ENCODE results near the gene HIPK1.

The HIPK1 gene

DNA sequence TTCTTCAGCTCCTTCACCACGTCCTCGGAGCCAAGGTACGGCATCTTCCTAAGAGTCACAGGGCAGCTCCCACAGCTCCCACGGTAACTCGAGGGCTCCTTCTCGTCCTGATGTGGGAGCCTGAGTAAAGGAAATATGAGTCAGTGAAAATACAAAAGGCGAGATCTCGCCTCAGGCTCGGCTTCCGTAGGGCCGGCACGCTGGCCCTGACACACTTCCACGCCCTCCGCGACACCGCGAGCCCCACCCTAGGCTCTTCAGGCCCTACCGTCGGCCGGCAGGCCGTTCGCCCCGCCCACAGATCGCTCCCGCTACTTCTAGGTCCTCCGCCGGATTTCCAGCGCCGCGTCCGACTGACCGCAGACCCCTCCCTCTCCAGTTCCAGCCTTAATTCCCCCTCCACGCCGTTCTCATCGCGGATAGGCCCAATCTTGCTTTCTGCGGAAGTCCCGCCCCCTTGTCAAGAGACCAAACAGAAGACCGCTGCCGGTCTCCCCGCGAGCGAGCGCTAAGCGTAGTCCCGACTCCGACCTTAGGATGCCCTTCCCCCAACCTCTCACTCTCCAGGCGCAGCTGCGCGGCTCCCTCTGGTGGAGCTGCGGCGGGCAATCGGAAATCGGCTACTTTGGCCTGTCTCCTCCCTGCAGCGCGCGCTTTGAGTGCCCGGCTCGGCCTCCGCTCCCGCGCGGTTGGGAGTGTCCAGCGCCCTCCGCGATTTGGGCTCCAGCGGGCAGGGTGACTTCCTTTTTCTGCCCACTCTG, 24.3 kb upstream of the HIPK1 start, which contains the start of the genes AP4B1 and DCLRE1B:
Gene AP4B1, minus strand, starts transcription at position 126 of the 761 bp plus-strand sequence. Its CDS starts 82 bp downstream, at position 44.
Gene DCLRE1B, plus strand, starts transcription at position 653 of the 761 bp plus-strand sequence. CDS start 261 bp downstream, outside the sequence.
- Histone ChIP-seq H3K36me3 (ENCODE audit: insufficient read depth, low read length) (peaks cover 66% of the 10 kb centered on the region), H3K9me3 (ENCODE audit: low read depth, low read length) (no peaks in the 10 kb centered on the region), H3K27ac (peak within 1 kb of the TSS; percentile 86), H3K9ac (ENCODE audit: insufficient read length) (peak within 1 kb of the TSS; percentile 92), H3K4me3 (peak within 1 kb of the TSS; percentile 82)
- peak; percentile 97 for DNase-seq (ENCODE audit: low read depth, low spot score)
- TF ChIP-seq FOXP2 (optimal IDR thresholded peaks at IDR 0.05; ENCODE audit: control extremely low read depth, extremely low read length, insufficient read depth) (peak; percentile 62), EZH2 (IDR thresholded peaks at IDR 0.05) (no peak), POLR2AphosphoS5 (IDR thresholded peaks at IDR 0.05; ENCODE audit: borderline replicate concordance, low read depth, low read length) (peak; percentile 72)

DNA sequence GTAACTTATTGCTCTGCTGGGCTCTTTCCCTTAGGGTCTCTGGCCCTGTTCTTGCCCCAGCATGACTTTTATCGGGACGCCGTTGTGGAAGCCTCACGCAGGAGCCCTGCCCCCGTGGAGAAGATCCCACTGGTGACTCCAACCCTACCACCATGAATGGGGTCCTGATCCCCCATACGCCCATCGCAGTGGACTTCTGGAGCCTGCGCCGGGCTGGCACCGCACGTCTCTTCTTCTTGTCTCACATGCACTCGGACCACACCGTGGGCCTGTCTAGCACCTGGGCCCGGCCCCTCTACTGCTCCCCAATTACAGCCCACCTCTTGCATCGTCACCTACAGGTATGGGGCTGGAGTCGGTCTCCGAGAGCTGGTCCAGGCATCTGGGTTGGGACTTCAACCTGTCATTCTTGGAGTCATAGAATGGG, 23.7 kb upstream of the HIPK1 start:
- Histone ChIP-seq H3K27ac (peak overlapping the region; percentile 86), H3K36me3 (ENCODE audit: insufficient read depth, low read length) (peaks cover 66% of the 10 kb centered on the region)

DNA sequence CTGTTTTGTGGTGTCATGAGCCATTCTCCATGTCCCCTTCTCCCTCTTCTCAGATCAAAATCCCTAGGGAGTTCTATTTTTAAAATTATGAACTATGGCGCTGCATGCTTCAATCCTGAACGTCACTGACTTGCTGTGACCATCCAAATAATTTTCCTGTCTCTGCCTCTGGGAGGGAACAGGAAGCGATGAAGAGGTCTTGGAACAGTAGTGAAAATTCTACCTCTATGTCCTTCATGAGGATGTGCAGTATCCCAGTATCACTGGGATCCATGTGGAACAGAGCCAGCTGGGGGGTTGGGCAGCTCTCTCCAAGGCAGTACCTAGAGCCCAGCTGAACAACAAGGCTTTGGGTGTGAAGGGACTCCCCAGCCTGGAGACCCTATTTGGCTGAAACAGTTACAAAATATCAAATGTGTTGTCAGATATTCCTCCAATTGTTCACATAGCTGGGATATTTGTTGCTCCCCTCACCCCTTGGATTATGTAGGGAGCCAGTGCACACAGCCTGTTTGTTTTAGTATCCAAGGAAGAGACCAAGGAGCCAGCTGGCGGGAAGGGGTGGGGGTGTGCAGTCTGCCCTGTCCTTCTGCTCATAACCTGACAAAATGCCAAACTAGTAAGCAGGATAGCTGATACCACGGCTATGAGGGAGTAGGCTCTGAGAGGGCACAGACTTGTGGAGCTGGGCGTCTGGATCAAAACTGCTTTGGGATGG, 16.4 kb upstream of the HIPK1 start:
- Histone ChIP-seq H3K36me3 (ENCODE audit: insufficient read depth, low read length) (peaks cover 57% of the 10 kb centered on the region), H3K9ac (ENCODE audit: insufficient read length) (no peak overlapping the region), H3K4me3 (no peak overlapping the region), H3K27ac (peak overlapping the region; percentile 26; the same call in 1 of the 2 replicates), H3K9me3 (ENCODE audit: low read depth, low read length) (no peaks in the 10 kb centered on the region)
- TF ChIP-seq POLR2AphosphoS5 (IDR thresholded peaks at IDR 0.05; ENCODE audit: borderline replicate concordance, low read depth, low read length) (no peak), EZH2 (IDR thresholded peaks at IDR 0.05) (no peak), FOXP2 (optimal IDR thresholded peaks at IDR 0.05; ENCODE audit: control extremely low read depth, extremely low read length, insufficient read depth) (no peak)
- DNase-seq (ENCODE audit: low read depth, low spot score) = no peak

More for the DNA sequence above, 23.7 kb upstream of the HIPK1 start:
- Histone ChIP-seq H3K4me3 (peak overlapping the region; percentile 82), H3K9me3 (ENCODE audit: low read depth, low read length) (no peaks in the 10 kb centered on the region), H3K9ac (ENCODE audit: insufficient read length) (peak overlapping the region; percentile 92)
- TF ChIP-seq EZH2 (IDR thresholded peaks at IDR 0.05) (no peak), POLR2AphosphoS5 (IDR thresholded peaks at IDR 0.05; ENCODE audit: borderline replicate concordance, low read depth, low read length) (no peak), FOXP2 (optimal IDR thresholded peaks at IDR 0.05; ENCODE audit: control extremely low read depth, extremely low read length, insufficient read depth) (no peak)
- DNase-seq (ENCODE audit: low read depth, low spot score) = no peak

DNA sequence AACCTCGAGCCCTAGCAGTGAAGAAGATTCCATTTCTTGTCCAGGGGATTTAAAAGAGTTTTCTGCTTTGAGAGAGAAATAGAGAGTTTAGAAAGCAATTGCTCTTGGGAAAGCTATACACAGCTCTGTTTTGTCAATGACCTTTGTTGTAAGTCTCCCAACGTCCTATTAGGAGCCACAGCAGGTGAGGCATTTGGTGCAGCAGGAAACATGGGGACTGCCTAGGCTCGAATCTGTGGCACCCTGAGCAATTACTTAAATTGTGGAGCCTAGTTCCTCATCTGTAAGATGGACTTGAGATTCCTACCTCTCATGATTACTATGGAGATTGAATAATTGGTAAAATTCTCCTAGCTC, 15.8 kb upstream of the HIPK1 start:
- no peak overlapping the region for H3K9ac ChIP-seq (ENCODE audit: insufficient read length)
- DNase-seq (ENCODE audit: low read depth, low spot score) = no peak
- 0 out of 2 replicates have a peak overlapping the region, but pooled peaks have one; percentile 23 for H3K27ac ChIP-seq
- H3K36me3 ChIP-seq (ENCODE audit: insufficient read depth, low read length) = peaks cover 52% of the 10 kb centered on the region
- H3K9me3 ChIP-seq (ENCODE audit: low read depth, low read length) = no peaks in the 10 kb centered on the region
- H3K4me3 ChIP-seq = no peak overlapping the region
- no peak for TF ChIP-seq EZH2 (IDR thresholded peaks at IDR 0.05)

DNA sequence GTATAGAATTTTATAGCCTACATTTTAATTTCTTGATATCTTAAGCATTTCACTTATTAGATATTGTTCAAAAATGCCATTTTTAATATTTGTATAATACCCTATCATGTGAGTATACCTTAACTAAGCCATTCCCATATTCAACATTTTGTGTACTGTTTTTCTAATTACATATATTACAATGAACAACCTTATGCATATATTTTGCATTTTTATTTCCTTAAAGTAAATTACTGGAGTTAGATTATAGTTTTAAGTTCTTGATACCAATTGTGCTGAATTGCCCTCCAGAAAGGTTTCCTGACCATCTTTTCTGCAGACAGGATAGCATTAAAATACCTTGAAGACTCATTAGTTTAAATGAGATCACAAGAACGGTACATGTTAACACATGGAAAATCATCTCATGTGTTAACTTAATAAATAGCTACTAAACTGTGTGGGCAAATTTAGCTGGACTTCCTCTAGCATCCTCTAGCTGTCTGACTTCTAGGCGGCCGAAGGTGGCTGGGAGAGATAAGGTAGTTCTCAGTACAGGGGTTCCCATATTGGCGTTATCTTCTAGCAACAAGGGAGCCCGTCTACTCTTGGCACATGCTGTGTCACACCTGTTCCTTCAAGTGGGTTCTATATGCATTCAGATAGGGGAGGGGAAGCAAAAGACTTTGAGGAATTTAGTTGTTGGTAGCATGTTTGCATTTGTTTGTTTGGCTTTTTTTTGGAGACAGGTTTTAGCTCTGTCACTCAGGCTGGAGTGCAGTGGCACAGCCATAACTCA, 15.0 kb upstream of the HIPK1 start:
- Histone ChIP-seq H3K9me3 (ENCODE audit: low read depth, low read length) (no peaks in the 10 kb centered on the region), H3K36me3 (ENCODE audit: insufficient read depth, low read length) (peaks cover 44% of the 10 kb centered on the region), H3K9ac (ENCODE audit: insufficient read length) (no peak overlapping the region), H3K27ac (no peak overlapping the region), H3K4me3 (no peak overlapping the region)
- TF ChIP-seq FOXP2 (optimal IDR thresholded peaks at IDR 0.05; ENCODE audit: control extremely low read depth, extremely low read length, insufficient read depth) (no peak), EZH2 (IDR thresholded peaks at IDR 0.05) (no peak), POLR2AphosphoS5 (IDR thresholded peaks at IDR 0.05; ENCODE audit: borderline replicate concordance, low read depth, low read length) (no peak)
- no peak for DNase-seq (ENCODE audit: low read depth, low spot score)

DNA sequence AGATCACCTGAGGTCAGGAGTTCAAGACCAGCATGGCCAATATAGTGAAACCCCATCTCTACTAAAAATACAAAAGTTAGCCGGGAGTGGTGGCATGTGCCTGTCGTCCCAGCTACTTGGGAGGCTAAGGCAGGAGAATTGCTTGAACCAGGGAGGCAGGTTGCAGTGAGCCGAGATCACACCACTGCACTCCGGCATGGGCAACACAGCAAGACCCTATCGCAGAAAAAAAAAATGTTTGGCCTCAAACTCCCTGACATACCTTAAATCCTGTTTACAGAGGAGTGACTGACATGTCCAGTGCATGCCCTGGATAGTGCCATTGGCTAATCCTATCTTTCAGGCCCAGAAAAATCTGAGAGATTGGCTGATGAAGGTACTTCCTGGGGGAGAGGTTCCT, 12.2 kb upstream of the HIPK1 start:
- Histone ChIP-seq H3K9ac (ENCODE audit: insufficient read length) (no peak overlapping the region), H3K9me3 (ENCODE audit: low read depth, low read length) (no peaks in the 10 kb centered on the region), H3K36me3 (ENCODE audit: insufficient read depth, low read length) (peaks cover 16% of the 10 kb centered on the region), H3K27ac (no peak overlapping the region), H3K4me3 (no peak overlapping the region)
- TF ChIP-seq EZH2 (IDR thresholded peaks at IDR 0.05) (no peak), POLR2AphosphoS5 (IDR thresholded peaks at IDR 0.05; ENCODE audit: borderline replicate concordance, low read depth, low read length) (no peak), FOXP2 (optimal IDR thresholded peaks at IDR 0.05; ENCODE audit: control extremely low read depth, extremely low read length, insufficient read depth) (no peak)
- no peak for DNase-seq (ENCODE audit: low read depth, low spot score)

DNA sequence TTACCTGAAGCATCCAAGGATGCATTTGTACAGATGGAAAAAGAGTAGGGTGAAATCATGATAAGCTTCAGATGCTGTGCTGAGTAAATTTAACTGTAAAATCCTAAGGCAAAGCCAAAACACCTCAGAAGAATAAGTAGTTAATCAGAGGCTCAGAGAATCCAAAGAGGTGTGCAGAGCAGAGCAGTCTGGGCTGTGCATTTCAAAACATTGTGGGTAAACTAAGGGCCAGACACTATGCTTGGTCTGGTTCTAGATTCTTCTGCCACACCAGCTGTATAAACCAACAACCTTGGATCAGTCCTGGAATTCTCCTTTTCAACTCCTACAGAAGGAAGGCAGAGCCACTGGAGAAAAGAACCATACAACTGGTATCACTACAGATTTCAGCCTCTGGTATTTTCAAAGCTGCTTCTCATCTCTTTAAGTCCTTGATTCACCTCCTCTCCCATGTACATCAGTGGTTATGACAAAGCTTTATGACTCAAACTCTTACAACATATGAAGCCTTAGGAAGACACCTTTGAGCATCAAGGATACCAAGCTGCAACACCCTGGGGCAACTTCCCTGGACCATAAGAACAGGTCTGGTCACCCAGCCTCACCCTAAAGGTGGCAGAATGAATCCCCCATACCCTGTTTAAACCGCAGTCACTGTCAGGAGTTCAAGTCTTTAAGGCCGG, 11.6 kb upstream of the HIPK1 start:
- H3K9me3 ChIP-seq (ENCODE audit: low read depth, low read length) = no peaks in the 10 kb centered on the region
- no peak overlapping the region for H3K27ac ChIP-seq
- no peak for DNase-seq (ENCODE audit: low read depth, low spot score)
- no peak overlapping the region for H3K9ac ChIP-seq (ENCODE audit: insufficient read length)
- no peak overlapping the region for H3K4me3 ChIP-seq
- TF ChIP-seq EZH2 (IDR thresholded peaks at IDR 0.05) (no peak), FOXP2 (optimal IDR thresholded peaks at IDR 0.05; ENCODE audit: control extremely low read depth, extremely low read length, insufficient read depth) (no peak), POLR2AphosphoS5 (IDR thresholded peaks at IDR 0.05; ENCODE audit: borderline replicate concordance, low read depth, low read length) (no peak)
- H3K36me3 ChIP-seq (ENCODE audit: insufficient read depth, low read length) = peaks cover 11% of the 10 kb centered on the region
